ENCODE data around the gene SLC7A4. TPM values are rescaled to one million over a fixed set of nuclear protein-coding genes. Genes with fewer than 3 reads are reported as not detected.

Gene SLC7A4
- total RNA-seq, 4 donors from 2014 or later, result 0.23 to 1.2 (median 0.37) TPM

GRCh38 chr22:20981787-20982562, 50.4 kb downstream of the SLC7A4 start, which contains the start of gene LZTR1:
Gene LZTR1, plus strand, starts transcription at chr22:20982297. Its CDS starts 75 bp downstream, at chr22:20982372.
- ATAC-seq, result peak; percentile 92
- H3K27me3 ChIP-seq, result no peaks in the 10 kb centered on the region
- H3K27ac ChIP-seq, result peak within 1 kb of the TSS; percentile 74 to 96 (median 94)
- H3K9me3 ChIP-seq, result peaks cover 0 to 9% (median 0%) of the 10 kb centered on the region in 3 donors
- peaks cover 3 to 49% (median 32%) of the 10 kb centered on the region in 3 donors for H3K4me1 ChIP-seq
- TF ChIP-seq, protein P1, sequence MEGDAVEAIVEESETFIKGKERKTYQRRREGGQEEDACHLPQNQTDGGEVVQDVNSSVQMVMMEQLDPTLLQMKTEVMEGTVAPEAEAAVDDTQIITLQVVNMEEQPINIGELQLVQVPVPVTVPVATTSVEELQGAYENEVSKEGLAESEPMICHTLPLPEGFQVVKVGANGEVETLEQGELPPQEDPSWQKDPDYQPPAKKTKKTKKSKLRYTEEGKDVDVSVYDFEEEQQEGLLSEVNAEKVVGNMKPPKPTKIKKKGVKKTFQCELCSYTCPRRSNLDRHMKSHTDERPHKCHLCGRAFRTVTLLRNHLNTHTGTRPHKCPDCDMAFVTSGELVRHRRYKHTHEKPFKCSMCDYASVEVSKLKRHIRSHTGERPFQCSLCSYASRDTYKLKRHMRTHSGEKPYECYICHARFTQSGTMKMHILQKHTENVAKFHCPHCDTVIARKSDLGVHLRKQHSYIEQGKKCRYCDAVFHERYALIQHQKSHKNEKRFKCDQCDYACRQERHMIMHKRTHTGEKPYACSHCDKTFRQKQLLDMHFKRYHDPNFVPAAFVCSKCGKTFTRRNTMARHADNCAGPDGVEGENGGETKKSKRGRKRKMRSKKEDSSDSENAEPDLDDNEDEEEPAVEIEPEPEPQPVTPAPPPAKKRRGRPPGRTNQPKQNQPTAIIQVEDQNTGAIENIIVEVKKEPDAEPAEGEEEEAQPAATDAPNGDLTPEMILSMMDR (IDR thresholded peaks at IDR 0.05), result peak in 3 of 4 experiments; percentile 35 to 83 (median 54)
- no peak for TF ChIP-seq EP300 (IDR thresholded peaks at IDR 0.05)
- peak; percentile 96 for TF ChIP-seq POLR2AphosphoS5 (IDR thresholded peaks at IDR 0.05)
- TF ChIP-seq POLR2A (IDR thresholded peaks at IDR 0.05), result peak; percentile 94 to 96
- WGBS, 2 donors (ENCODE audit: low coverage in 1 of 2), result no CpG with 5 or more reads among the region's 87 CpGs
- peaks cover 0 to 31% of the 10 kb centered on the region in 2 donors for H3K36me3 ChIP-seq
- peak within 1 kb of the TSS; percentile 61 to 62 for H3K4me3 ChIP-seq

- no peaks in the 10 kb centered on the region for H3K27me3 ChIP-seq
- no peak for ATAC-seq
- 60 to 64% methylated on average over 6 to 7 of the region's 10 CpGs for WGBS, 2 donors (ENCODE audit: low coverage in 1 of 2)
- H3K4me3 ChIP-seq, result peak overlapping the region; percentile 61 to 62
- TF ChIP-seq POLR2A (IDR thresholded peaks at IDR 0.05), result no peak
- no peak for TF ChIP-seq EP300 (IDR thresholded peaks at IDR 0.05)
- TF ChIP-seq POLR2AphosphoS5 (IDR thresholded peaks at IDR 0.05), result no peak
- TF ChIP-seq, protein P1 (IDR thresholded peaks at IDR 0.05), result no peak
- H3K9me3 ChIP-seq, result peaks cover 0 to 9% (median 0%) of the 10 kb centered on the region in 3 donors
- peak overlapping the region; percentile 74 to 96 (median 94) for H3K27ac ChIP-seq
- peaks cover 3 to 49% (median 32%) of the 10 kb centered on the region in 3 donors for H3K4me1 ChIP-seq
- peaks cover 0 to 25% of the 10 kb centered on the region in 2 donors for H3K36me3 ChIP-seq
Observed at GRCh38 chr22:20980938-20981722, 51.2 kb downstream of the SLC7A4 start.

DNA sequence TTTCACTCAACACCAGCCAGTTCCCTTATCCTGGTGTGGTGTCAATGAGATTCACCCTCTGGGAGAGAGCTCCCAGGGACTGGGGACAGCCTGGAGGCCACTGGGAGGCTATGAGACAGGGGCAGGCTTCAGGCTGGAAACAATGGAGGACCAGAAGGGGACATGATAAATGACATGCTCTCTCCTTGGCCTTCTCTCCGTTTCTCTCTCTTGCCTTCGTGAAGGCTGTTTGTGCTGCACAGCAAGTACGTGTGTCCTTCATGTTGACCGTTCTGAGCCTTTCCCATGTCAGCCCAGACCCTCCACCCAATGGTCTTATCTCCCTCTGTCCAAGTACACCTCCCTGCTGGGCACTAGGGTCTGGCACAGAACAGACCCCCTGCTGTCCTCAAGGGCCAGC, 51.8 kb downstream of the SLC7A4 start:
- no peaks in the 10 kb centered on the region for H3K27me3 ChIP-seq
- H3K27ac ChIP-seq, result peak overlapping the region in 3 of 4 donors; percentile 27 to 95 (median 94)
- peaks cover 3 to 49% (median 32%) of the 10 kb centered on the region in 3 donors for H3K4me1 ChIP-seq
- TF ChIP-seq EP300 (IDR thresholded peaks at IDR 0.05), result no peak
- no peak for TF ChIP-seq POLR2AphosphoS5 (IDR thresholded peaks at IDR 0.05)
- TF ChIP-seq POLR2A (IDR thresholded peaks at IDR 0.05), result no peak
- TF ChIP-seq, protein P1 (IDR thresholded peaks at IDR 0.05), result no peak
- no peak overlapping the region for H3K4me3 ChIP-seq
- peaks cover 0 to 9% (median 0%) of the 10 kb centered on the region in 3 donors for H3K9me3 ChIP-seq
- peaks cover 0 to 19% of the 10 kb centered on the region in 2 donors for H3K36me3 ChIP-seq
- 75 to 83% methylated on average over 4 of the region's 4 CpGs for WGBS, 2 donors (ENCODE audit: low coverage in 1 of 2)
- no peak for ATAC-seq

DNA sequence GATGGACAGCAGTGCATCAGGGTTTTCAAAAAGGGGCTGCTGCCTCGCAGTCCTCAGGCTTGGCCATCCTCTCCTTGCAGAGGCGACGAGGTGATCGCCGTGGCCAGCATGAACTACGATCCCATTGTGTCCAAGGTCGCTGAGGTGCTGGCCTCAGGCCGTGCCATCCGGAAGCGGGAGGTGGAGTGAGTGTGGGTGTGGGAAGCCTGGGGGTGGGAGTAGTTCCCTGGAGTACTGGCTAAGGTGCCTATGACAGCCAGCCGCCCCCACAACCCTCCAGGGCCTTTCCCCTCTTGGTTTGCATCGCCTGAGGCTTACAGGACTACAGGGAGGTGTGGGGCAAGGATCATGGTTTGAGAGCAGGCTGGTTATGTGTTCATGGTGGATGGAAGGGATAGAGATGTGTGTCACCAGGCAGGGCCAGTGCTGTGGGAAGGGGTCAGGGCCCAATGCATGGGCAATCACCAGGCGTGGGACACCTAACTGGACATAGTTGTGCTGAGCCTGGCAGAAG, 52.4 kb downstream of the SLC7A4 start:
- TF ChIP-seq, protein P1 (IDR thresholded peaks at IDR 0.05), result no peak
- TF ChIP-seq POLR2AphosphoS5 (IDR thresholded peaks at IDR 0.05) (no peak), POLR2A (IDR thresholded peaks at IDR 0.05) (no peak), EP300 (IDR thresholded peaks at IDR 0.05) (no peak)
- H3K9me3 ChIP-seq, result peaks cover 0 to 9% (median 0%) of the 10 kb centered on the region in 3 donors
- WGBS, 2 donors (ENCODE audit: low coverage in 1 of 2), result 100% methylated on average over 1 of the region's 13 CpGs; no CpG with 5 or more reads in 1 of the 2 donors
- peaks cover 0 to 14% of the 10 kb centered on the region in 2 donors for H3K36me3 ChIP-seq
- no peaks in the 10 kb centered on the region for H3K27me3 ChIP-seq
- peak overlapping the region in 3 of 4 donors; percentile 27 to 95 (median 94) for H3K27ac ChIP-seq
- peaks cover 3 to 49% (median 32%) of the 10 kb centered on the region in 3 donors for H3K4me1 ChIP-seq
- ATAC-seq, result no peak
- peak overlapping the region in 1 of 2 donors; percentile 40 for H3K4me3 ChIP-seq

Measured in gastroesophageal sphincter (tissue), 4 donors.